Uterus (tissue), 2 donors: ENCODE results near the gene MS4A6A.

Source experiments
- POLR2A ChIP-seq, 2 donors: fragments of 450-650 bp; IDR thresholded peaks; one replicate each; pipeline ENCODE4 v1.6.1; 2016; ENCODE audit warnings: antibody characterized with exemption in 2 of 2, mild to moderate bottlenecking in 1 of 2, moderate library complexity in 1 of 2
- TF ChIP-seq, protein P1 (sequence below), 4 experiments: fragments of 200-600 bp in 2 of 4; fragments of 450-650 bp in 2 of 4; sonication (generic) in 2 of 4; IDR thresholded peaks; one replicate each; pipeline ENCODE4 v1.5.1; 2016 to 2019; ENCODE audit warnings: antibody characterized with exemption in 4 of 4, mild to moderate bottlenecking in 2 of 4, moderate library complexity in 1 of 4

DNA sequence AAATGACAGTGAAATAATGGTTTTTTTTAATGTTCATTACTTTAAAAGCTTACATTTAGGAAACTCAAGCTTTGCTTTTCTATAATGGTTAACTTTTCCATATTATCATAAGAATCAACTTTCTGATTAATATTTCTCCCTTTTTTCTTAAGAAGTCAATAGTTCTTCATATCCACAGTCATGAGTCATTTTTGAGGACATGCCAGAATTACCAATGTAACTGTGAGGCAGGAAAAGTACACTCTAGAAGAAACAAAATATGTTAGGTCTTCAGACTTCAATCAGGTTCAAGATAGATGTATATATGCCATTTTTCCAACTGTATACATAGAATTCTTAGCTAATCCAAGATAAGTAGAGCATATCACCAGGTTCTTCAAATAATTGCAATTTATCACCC, 10.9 kb downstream of the MS4A6A start:
- TF ChIP-seq, protein P1, sequence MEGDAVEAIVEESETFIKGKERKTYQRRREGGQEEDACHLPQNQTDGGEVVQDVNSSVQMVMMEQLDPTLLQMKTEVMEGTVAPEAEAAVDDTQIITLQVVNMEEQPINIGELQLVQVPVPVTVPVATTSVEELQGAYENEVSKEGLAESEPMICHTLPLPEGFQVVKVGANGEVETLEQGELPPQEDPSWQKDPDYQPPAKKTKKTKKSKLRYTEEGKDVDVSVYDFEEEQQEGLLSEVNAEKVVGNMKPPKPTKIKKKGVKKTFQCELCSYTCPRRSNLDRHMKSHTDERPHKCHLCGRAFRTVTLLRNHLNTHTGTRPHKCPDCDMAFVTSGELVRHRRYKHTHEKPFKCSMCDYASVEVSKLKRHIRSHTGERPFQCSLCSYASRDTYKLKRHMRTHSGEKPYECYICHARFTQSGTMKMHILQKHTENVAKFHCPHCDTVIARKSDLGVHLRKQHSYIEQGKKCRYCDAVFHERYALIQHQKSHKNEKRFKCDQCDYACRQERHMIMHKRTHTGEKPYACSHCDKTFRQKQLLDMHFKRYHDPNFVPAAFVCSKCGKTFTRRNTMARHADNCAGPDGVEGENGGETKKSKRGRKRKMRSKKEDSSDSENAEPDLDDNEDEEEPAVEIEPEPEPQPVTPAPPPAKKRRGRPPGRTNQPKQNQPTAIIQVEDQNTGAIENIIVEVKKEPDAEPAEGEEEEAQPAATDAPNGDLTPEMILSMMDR (IDR thresholded peaks at IDR 0.05) = no peak
- TF ChIP-seq POLR2A (IDR thresholded peaks at IDR 0.05) = no peak
